Panc1 (cell line): ENCODE results near the gene SDR39U1. TPM values are rescaled to one million over a fixed set of nuclear protein-coding genes. Genes with fewer than 3 reads are reported as not detected.
"Not testable (repeated sequence)": the region's sequence is repeated elsewhere in the genome, so short reads cannot be mapped to it uniquely, and the experiment has no call there.

Source experiments
- ATAC-seq: fragments of 200-7000 bp; cut with Tn5 transposase; 2 replicates; pipeline ENCODE4 v1.9.1; 2020; ENCODE audit warnings: mild to moderate bottlenecking, moderate library complexity
- BruUV-seq: library from RNA; stranded (reverse); fragments of 400-500 nt; replicated peaks from 2 replicates; lab custom pipeline; 2021; lab: Mats Ljungman, UMichigan
- CTCF ChIA-PET: fragments of 300-600 bp; sonication (Branson Sonifier 250); formaldehyde crosslinking; loops from one replicate; lab custom pipeline; 2022; ENCODE audit warnings: antibody characterized with exemption; lab: Charles Lee
- POLR2A ChIA-PET: fragments of 300-600 bp; sonication (Branson Sonifier 250); formaldehyde crosslinking; loops from one replicate; lab custom pipeline; 2022; ENCODE audit warnings: antibody characterized with exemption; lab: Charles Lee
- DNase-seq: peaks from one replicate; pipeline ENCODE4 v3.0.0-alpha.2; 2010; ENCODE audit warnings: low read depth, low spot score
- H3K27ac ChIP-seq: 2 replicates; pipeline ENCODE4 v1.5.1; 2011; ENCODE audit warnings: mild to moderate bottlenecking, low read length, inconsistent platforms
- H3K27me3 ChIP-seq: fragments of 200-500 bp; sonication (Bioruptor generic); 2 replicates; pipeline ENCODE4 v1.6.0; 2014; ENCODE audit warnings: low read length, inconsistent platforms; ENCODE audit not compliant: control insufficient read depth, insufficient read depth
- H3K36me3 ChIP-seq: fragments of 200-500 bp; sonication (Bioruptor generic); 2 replicates; pipeline ENCODE4 v1.5.1; 2014; ENCODE audit warnings: inconsistent platforms, mild to moderate bottlenecking, low read length, moderate library complexity; ENCODE audit not compliant: control insufficient read depth, insufficient read depth
- H3K4me1 ChIP-seq: 2 replicates; pipeline ENCODE4 v1.5.1; 2011; ENCODE audit warnings: inconsistent platforms, mild to moderate bottlenecking, low read length, moderate library complexity; ENCODE audit not compliant: control insufficient read depth, insufficient read depth
- H3K4me3 ChIP-seq, 2 experiments: 2 replicates each; pipeline ENCODE4 v1.5.1; 2011 to 2012; ENCODE audit warnings: low read depth in 2 of 2, low read length in 2 of 2, mild to moderate bottlenecking in 2 of 2, inconsistent platforms in 1 of 2, moderate library complexity in 1 of 2
- H3K9me3 ChIP-seq: fragments of 200-500 bp; sonication (Bioruptor generic); 2 replicates; pipeline ENCODE4 v1.5.1; 2014; ENCODE audit warnings: low read depth, mild to moderate bottlenecking, inconsistent platforms, low read length, moderate library complexity; ENCODE audit not compliant: control insufficient read depth, insufficient read depth
- CTCF ChIP-seq: fragments of 450-650 bp; IDR thresholded peaks from 2 replicates; pipeline ENCODE4 v1.5.1; 2017; ENCODE audit warnings: mild to moderate bottlenecking
- REST ChIP-seq, 2 experiments: IDR thresholded peaks; 2 replicates each; pipeline ENCODE4 v1.6.1; 2011 to 2012; ENCODE audit warnings: low read depth in 2 of 2, control low read depth in 1 of 2, low read length in 1 of 2, mild to moderate bottlenecking in 1 of 2, moderate library complexity in 1 of 2; ENCODE audit not compliant: insufficient read depth in 1 of 2
- SIN3A ChIP-seq: IDR thresholded peaks from 2 replicates; pipeline ENCODE4 v1.6.1; 2012; ENCODE audit warnings: low read depth, mild to moderate bottlenecking, low read length, moderate library complexity, borderline replicate concordance; ENCODE audit not compliant: insufficient read depth
- in situ Hi-C: cut with HindIII; loops from 2 replicates; pipeline ENCODE4 v1.10.0; 2016; ENCODE audit warnings: low sequenced_read_pairs, low pct_unique_long_range_greater_than_20kb
- intact Hi-C: fragments of 100-400 bp; cut with micrococcal nuclease; formaldehyde crosslinking; loops from one replicate; pipeline ENCODE4 v1.10.0; 2022; ENCODE audit not compliant: unreplicated experiment
- total RNA-seq: library from RNA; stranded (reverse); gene quantifications from one replicate; pipeline ENCODE4 v1.2.1, GENCODE V29; 2021; ENCODE audit not compliant: unreplicated experiment

SDR39U1 gene
- total RNA-seq, 1 experiment from 2014 or later = 54.2 TPM

- ATAC-seq = peak; percentile 73; the same call in 1 of the 2 replicates
- H3K27ac ChIP-seq, in situ Hi-C loops, BruUV-seq, CTCF ChIA-PET, H3K36me3 ChIP-seq, DNase-seq, intact Hi-C loops, POLR2A ChIA-PET, H3K4me1 ChIP-seq, H3K27me3 ChIP-seq, H3K9me3 ChIP-seq, H3K4me3 ChIP-seq: not testable (repeated sequence)
These were observed 40.2 kb upstream of the SDR39U1 start for GRCh38 chr14:24482699-24483303.

GRCh38 chr14:24481622-24482324, 39.2 kb upstream of the SDR39U1 start:
- DNase-seq (peak; percentile 8), ATAC-seq (peak; percentile 87)
- no TSS peak for BruUV-seq
- CTCF ChIA-PET = interaction anchor here (0.6 kb wide), 1 partner anchor 229 kb away, joined by 11 read pairs; no protein-coding TSS in a partner anchor
- Histone ChIP-seq H3K4me1 (no peaks in the 10 kb centered on the region), H3K27me3 (no peaks in the 10 kb centered on the region), H3K36me3 (no peaks in the 10 kb centered on the region), H3K27ac (no peak overlapping the region), H3K4me3 (no peak overlapping the region), H3K9me3 (no peaks in the 10 kb centered on the region)
- intact Hi-C loops (no loop called here), in situ Hi-C loops (no loop called here)
- TF ChIP-seq SIN3A (no peak), REST (IDR thresholded peaks at IDR 0.05; ENCODE audit: insufficient read depth in 1 of 2, low read depth in 2 of 2, low read length in 1 of 2) (no peak), CTCF (peak; percentile 82)
- POLR2A ChIA-PET = no interaction called here

GRCh38 chr14:24479999-24480398, 37.4 kb upstream of the SDR39U1 start:
- POLR2A ChIA-PET, H3K4me1 ChIP-seq, in situ Hi-C loops, CTCF ChIA-PET, BruUV-seq, H3K4me3 ChIP-seq, DNase-seq, intact Hi-C loops, H3K27me3 ChIP-seq, H3K9me3 ChIP-seq, H3K27ac ChIP-seq, H3K36me3 ChIP-seq, ATAC-seq: not testable (repeated sequence)
